Mammary epithelial cell (primary cell): ENCODE results near the gene ABCG1.

ENCODE experiments used
- CTCF ChIP-seq, 2 donors: IDR thresholded peaks in 1 of 2; conservative IDR thresholded peaks in 1 of 2; 2 replicates each; pipeline ENCODE4 v1.5.1; 2011 to 2012; ENCODE audit warnings: inconsistent platforms in 2 of 2, low read length in 2 of 2, mild to moderate bottlenecking in 2 of 2, control low read depth in 1 of 2, low read depth in 1 of 2; ENCODE audit not compliant: insufficient read depth in 1 of 2; ENCODE audit errors: extremely low read depth in 1 of 2
- EZH2 ChIP-seq: IDR thresholded peaks from 2 replicates; pipeline ENCODE4 v1.6.1; 2012; ENCODE audit warnings: low read length, inconsistent platforms, borderline replicate concordance

- no peak for TF ChIP-seq CTCF (conservative IDR thresholded peaks at IDR 0.05 in 1 of 2, IDR thresholded peaks at IDR 0.05 in 1 of 2; ENCODE audit: extremely low read depth in 1 of 2, insufficient read depth in 1 of 2, low read depth in 1 of 2, low read length in 2 of 2)
- TF ChIP-seq EZH2 = no peak
Measured at GRCh38 chr21:42343963-42344510, 125.1 kb downstream of the ABCG1 start.
